Stimulated activated CD4-positive, alpha-beta T cell treated with anti-CD3 and anti-CD28 coated beads, Interleukin-1b, Interleukin-23, amount 100 ng/mL, for 24 hours (primary cell): ENCODE measurements around the gene ASMTL.
"Not testable (repeated sequence)": the region's sequence is repeated elsewhere in the genome, so short reads cannot be mapped to it uniquely, and the experiment has no call there.

ENCODE experiments used
- DNase-seq, 4 experiments: peaks; one replicate each; pipeline ENCODE4 v3.0.0-alpha.2; 2020; ENCODE audit warnings: low read depth in 4 of 4, low spot score in 1 of 4

The ASMTL gene

DNA sequence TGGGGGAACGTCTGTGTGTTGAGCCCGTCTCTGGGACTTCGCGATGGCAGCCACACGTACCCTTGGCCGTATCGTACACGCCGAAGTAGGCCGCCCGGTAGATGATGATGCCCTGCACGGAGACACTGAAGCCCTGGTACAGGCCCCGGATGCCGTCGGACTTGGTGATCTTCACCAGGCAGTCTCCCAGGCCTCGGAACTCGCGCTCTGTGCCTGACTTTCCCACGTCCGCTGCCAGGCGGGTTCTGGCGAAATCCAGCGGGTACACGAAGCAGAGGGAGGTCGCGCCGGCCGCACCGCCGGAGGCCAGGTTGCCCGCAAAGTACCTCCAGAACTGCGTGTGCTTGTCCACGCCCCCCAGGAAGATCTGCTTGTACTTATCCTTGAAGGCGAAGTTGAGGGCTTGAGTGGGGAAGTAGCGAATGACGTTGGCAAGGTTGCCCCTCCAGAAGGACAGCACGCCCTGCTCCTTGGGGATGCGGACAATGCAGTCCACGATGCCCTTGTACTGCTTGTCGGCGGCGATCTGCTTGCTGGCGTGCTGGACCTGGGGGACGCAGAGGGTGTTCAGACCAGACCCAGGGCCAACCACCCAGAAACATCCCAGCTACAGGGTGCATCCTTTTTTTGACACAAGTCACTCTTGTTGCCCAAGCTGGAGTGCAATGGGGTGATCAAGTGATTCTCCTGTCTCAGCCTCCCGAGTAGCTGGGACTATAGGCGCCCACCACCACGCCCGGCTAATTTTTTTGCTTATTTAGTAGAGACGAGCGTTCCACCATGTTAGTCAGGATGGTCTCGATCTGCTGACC lies 63.3 kb downstream of the ASMTL start:
- DNase-seq: no peak

DNA sequence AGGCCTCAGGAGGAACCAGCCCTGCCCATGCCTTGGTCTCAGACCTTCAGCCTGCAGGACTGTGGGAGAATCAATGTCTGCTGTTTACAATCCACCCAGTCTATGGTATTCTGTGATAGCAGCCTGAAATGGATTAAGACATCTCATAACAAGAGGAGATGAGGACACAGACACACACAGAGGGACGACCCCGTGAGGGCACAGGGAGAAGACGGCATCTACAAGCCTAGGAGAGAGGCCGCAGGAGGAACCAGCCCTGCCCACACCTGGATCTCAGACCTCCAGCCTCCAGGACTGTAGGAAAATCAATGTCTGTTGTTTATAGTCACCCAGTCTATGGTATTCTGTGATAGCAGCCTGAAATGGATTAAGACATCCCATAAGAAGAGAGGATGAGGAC lies 64.1 kb downstream of the ASMTL start:
- no peak for DNase-seq

- no peak for DNase-seq
Measured at GRCh38 chrX:1387141-1387776, 65.5 kb downstream of the ASMTL start.

DNA sequence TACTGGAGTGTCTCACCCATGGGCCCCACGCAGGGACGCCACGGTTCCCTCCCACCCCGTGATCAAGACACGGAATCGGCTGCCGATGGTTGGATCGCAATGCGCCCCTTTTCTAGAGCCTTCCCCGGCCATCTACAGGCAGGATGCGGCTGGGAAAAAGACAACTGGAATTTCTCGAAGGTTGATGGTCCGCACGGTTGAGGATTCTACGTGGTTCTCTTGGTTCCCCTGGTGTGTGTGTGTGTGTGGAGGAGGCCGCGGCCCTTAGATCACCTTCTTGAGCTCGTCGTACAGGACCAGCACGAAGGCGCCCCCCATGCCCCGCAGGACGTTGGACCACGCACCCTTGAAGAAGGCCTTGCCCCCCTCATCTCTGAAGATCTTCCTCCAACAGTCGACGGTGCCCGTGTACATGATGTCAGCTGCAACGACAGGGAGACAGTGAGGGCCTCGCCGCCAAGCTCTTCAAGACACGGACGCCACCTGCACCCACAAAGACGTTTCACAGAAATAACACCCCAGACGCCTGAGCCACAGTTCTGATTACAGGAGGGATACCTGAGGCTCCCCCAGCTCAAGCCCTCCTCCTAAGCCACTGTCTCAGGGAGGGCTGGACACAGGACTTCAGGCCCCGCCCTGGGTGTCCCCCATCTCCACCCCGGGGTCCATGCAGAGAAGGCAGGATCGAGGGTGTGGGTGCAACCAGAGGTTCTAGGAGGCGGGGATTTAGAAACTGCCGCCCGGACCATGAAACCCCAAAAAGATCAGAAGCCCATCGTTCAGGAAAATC lies 66.2 kb downstream of the ASMTL start:
- DNase-seq: no peak

- no peak for DNase-seq
Measured at GRCh38 chrX:1385253-1386223, 67.2 kb downstream of the ASMTL start.

DNA sequence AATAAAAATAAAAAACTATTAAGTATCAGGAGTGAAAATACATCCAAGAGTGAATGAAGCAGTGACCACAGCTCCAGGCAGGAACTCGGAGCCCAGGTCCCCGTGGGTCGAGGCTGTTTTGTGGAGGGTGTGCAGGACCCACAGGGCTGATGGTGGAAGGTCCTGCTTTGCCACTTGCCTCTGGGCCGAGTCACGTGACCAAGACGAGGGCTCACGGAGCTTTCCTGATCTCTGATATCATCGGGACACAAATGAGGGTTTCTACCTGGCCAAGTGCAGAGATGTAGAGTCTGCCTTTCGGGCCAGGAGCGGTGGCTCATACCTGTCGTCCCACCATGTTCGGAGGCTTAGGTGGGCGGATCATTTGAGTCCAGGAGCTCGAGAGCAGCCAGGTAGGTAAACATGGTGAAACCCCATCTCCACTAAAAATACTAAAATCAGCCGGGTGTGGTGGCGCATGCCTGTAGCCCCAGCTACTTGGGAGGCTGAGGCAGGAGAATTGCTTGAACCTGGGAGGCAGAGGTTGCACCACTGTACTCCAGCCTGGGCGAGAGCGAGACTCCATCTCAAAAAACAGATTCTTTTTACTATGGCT lies 68.0 kb downstream of the ASMTL start:
- DNase-seq: no peak

GRCh38 chrX:1380672-1381233 lies 72.0 kb downstream of the ASMTL start:
- DNase-seq: no peak

GRCh38 chrX:1378306-1378759 lies 74.4 kb downstream of the ASMTL start:
- no peak for DNase-seq

GRCh38 chrX:1368385-1368698 lies 84.4 kb downstream of the ASMTL start:
- no peak for DNase-seq

DNA sequence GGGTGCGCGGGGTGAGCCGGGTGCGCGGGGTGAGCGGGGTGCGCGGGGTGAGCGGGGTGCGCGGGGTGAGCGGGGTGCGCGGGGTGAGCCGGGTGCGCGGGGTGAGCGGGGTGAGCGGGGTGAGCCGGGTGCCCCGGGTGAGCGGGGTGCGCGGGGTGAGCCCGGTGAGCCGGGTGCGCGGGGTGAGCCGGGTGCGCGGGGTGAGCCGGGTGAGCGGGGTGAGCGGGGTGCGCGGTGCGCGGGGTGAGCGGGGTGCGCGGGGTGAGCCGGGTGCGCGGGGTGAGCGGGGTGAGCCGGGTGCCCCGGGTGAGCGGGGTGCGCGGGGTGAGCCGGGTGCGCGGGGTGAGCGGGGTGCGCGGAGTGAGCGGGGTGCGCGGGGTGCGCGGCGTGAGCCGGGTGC lies 86.3 kb downstream of the ASMTL start:
- not testable (repeated sequence) for DNase-seq

GRCh38 chrX:1361910-1362309 lies 90.8 kb downstream of the ASMTL start:
- DNase-seq: no peak

GRCh38 chrX:1361275-1361674 lies 91.4 kb downstream of the ASMTL start:
- no peak for DNase-seq

DNA sequence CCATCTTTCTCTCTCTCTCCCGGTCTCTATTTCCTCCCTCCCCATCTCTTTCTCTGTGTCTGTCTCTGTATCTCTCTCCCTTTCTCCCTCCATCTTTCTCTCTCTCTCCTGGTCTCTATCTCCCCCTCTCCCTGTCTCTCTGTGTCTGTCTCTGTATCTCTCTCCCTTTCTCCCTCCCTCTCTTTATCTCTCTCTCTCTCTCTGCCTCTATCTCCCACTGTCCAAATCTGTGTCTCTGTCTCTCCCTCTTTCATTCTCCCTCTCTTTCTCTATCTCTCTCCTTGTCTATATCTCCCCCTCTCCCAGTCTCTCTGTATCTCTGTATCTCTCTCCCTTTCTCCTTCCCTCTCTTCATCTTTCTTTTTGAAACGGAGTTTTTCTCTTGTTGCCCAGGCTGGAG lies 92.5 kb downstream of the ASMTL start:
- no peak for DNase-seq

GRCh38 chrX:1359477-1359873 lies 93.2 kb downstream of the ASMTL start:
- DNase-seq: no peak

DNA sequence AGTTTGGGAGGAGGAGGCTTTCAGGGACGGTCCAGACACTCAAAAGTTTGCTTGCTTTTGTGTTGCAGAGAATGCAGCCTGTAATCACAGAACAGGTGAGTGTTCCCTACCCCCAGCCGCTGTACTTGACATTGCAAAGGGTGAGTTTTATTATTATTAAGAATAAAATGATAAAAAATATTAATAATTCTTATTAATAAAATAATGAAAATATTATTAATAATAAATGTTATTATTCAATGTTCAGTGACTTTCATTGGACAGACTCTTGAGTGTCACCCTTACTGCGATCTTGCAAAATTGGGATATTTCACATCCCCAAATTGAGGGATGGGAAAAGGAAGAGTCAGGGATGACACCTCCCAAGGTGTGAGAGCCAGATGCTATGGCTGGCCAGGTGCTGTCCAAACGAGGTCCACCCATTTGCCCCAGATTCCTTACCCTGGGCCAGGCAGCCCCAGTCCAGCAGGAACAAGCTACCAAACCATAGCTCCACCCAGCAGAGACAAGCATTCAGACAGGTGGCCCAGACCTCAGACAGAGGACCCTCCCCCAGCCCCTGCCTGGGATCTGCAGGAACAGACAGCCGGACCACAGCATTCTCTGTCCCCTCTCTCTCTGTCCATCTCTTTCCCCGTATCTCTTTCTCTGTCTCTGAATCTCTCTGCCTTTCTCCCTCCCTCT lies 93.8 kb downstream of the ASMTL start:
- no peak for DNase-seq

GRCh38 chrX:1357993-1358392 lies 94.7 kb downstream of the ASMTL start:
- no peak for DNase-seq

GRCh38 chrX:1355131-1356046 lies 97.3 kb downstream of the ASMTL start:
- no peak for DNase-seq
